ENCODE results near the gene SMIM38. TPM values are rescaled to one million over a fixed set of nuclear protein-coding genes. Genes with fewer than 3 reads are reported as not detected.

SMIM38 gene
- total RNA-seq, 1 donor from 2014 or later: 0.69 TPM

- no peak for DNase-seq
Observed at GRCh38 chr11:69204246-69204940, 48.7 kb downstream of the SMIM38 start.

GRCh38 chr11:69204941-69205742, 49.4 kb downstream of the SMIM38 start:
- DNase-seq: no peak

Other genes starting within 250 kb of the SMIM38 start
- gene MRGPRD, start 174.9 kb upstream of the SMIM38 start, total RNA-seq: not detected
- gene MRGPRF, start 142.7 kb upstream of the SMIM38 start, total RNA-seq: 13.0 TPM
- gene TPCN2, start 107.0 kb upstream of the SMIM38 start, total RNA-seq: 8.6 TPM
- gene MYEOV, start 138.2 kb downstream of the SMIM38 start, total RNA-seq: 4.2 TPM

All from skin of body (tissue), 2 donors.